ENCODE measurements around the gene ASTN2. TPM values are rescaled to one million over a fixed set of nuclear protein-coding genes. Genes with fewer than 3 reads are reported as not detected.

Gene ASTN2
- total RNA-seq, 2 experiments from 2014 or later = 1.7 to 4.2 TPM

DNA sequence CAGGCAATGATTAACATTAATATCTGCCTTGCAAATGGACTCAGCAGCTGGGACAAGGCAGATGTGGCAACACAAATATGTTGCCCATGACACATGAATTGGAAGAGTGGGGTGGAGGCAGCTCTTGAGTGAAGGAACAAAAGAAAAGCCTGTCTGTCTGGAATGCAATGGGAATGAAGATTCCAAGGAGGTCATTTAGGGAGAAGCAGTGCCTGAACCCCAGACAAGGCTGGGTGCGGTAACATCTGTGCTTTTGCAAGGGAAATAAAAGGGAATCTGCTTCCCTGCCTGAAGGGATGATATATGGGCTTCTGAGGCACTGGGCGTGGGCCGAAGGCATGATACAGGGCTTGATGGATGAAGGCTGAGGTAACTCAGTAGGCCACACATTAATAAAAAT is 821.9 kb downstream of the ASTN2 start:
- Histone ChIP-seq H3K9me3 (ENCODE audit: low read length) (peaks cover 14% of the 10 kb centered on the region; the same call in 1 of the 2 replicates), H3K4me1 (ENCODE audit: insufficient read depth, low read length, poor library complexity, severe bottlenecking) (no peaks in the 10 kb centered on the region), H4K20me1 (ENCODE audit: insufficient read depth, low read length) (no peaks in the 10 kb centered on the region), H3K79me2 (ENCODE audit: insufficient read depth, low read depth, low read length) (no peaks in the 10 kb centered on the region), H3K27ac (ENCODE audit: low read depth, low read length, poor library complexity, severe bottlenecking) (no peak overlapping the region), H3K4me3 (ENCODE audit: low read depth, low read length, poor library complexity, severe bottlenecking) (no peak overlapping the region), H3K36me3 (ENCODE audit: insufficient read depth, low read length) (no peaks in the 10 kb centered on the region), H3K4me2 (ENCODE audit: low read length) (no peak overlapping the region), H2AFZ (ENCODE audit: low read length) (no peak overlapping the region), H3K9me2 (ENCODE audit: insufficient read depth, low read length) (no peaks in the 10 kb centered on the region)
- POLR2A ChIA-PET = no interaction called here
- intact Hi-C loops (cut with micrococcal nuclease; ENCODE audit: unreplicated experiment) = no loop called here
- DNase-seq (ENCODE audit: low spot score) = no peak
- no TSS peak for BruUV-seq (replicated peaks)
- CTCF ChIA-PET (ENCODE audit: unreplicated experiment) = no interaction called here
- TF ChIP-seq EZH2phosphoT487 (IDR thresholded peaks at IDR 0.05; ENCODE audit: borderline replicate concordance, low read depth, low read length) = no peak
- TF ChIP-seq, protein P1, sequence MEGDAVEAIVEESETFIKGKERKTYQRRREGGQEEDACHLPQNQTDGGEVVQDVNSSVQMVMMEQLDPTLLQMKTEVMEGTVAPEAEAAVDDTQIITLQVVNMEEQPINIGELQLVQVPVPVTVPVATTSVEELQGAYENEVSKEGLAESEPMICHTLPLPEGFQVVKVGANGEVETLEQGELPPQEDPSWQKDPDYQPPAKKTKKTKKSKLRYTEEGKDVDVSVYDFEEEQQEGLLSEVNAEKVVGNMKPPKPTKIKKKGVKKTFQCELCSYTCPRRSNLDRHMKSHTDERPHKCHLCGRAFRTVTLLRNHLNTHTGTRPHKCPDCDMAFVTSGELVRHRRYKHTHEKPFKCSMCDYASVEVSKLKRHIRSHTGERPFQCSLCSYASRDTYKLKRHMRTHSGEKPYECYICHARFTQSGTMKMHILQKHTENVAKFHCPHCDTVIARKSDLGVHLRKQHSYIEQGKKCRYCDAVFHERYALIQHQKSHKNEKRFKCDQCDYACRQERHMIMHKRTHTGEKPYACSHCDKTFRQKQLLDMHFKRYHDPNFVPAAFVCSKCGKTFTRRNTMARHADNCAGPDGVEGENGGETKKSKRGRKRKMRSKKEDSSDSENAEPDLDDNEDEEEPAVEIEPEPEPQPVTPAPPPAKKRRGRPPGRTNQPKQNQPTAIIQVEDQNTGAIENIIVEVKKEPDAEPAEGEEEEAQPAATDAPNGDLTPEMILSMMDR (conservative IDR thresholded peaks at IDR 0.05; ENCODE audit: low read length) = no peak

DNA sequence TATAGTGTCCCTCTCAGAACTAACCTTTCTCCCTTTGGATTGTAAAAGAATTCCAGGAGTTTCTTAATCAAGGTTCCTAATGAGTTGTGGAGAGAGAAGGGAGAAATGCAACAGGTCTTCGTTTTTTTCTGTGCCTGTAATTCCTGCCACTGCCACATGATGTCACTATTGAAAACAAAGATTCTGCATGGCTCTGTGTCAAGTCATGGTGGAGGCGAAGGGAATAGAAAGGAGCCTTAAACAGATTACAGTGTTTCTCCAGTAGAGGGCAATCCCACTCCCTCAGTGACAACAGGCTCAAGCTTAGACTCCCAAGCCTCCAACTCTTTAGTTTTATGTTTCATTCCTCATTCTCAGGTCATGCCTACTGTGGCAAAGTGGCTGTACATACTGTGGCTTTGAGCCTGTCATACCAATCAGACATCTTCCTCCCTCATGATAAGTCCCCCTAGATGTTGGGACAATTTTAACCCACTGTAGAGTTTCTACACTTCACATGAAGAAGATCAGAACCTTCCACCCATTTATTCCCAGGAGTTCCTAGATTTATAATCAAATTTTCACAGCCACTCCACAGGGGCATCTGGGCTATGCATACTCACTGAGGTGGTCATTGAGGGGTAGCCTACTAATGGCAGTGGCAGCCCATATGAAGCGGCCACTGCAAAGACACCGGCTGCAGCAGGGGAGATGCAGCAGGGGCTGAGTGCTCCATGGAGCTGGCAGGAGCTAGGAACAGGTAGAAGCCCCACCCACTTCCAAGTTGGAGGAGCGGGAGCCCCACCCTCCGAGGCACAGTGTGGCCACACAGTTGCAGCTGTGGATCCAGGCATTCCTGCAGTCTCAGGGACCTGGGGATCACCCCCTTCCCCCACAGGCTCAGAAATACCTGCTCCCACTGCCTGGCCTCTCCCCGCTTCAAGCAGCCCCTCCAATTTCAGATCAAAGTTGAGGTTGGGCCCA is 825.2 kb downstream of the ASTN2 start:
- Histone ChIP-seq H3K9me3 (ENCODE audit: low read length) (peaks cover 14% of the 10 kb centered on the region; the same call in 1 of the 2 replicates), H3K4me3 (ENCODE audit: low read depth, low read length, poor library complexity, severe bottlenecking) (no peak overlapping the region), H3K9me2 (ENCODE audit: insufficient read depth, low read length) (no peaks in the 10 kb centered on the region), H4K20me1 (ENCODE audit: insufficient read depth, low read length) (no peaks in the 10 kb centered on the region), H3K4me2 (ENCODE audit: low read length) (no peak overlapping the region), H2AFZ (ENCODE audit: low read length) (no peak overlapping the region), H3K27ac (ENCODE audit: low read depth, low read length, poor library complexity, severe bottlenecking) (no peak overlapping the region), H3K4me1 (ENCODE audit: insufficient read depth, low read length, poor library complexity, severe bottlenecking) (no peaks in the 10 kb centered on the region), H3K79me2 (ENCODE audit: insufficient read depth, low read depth, low read length) (no peaks in the 10 kb centered on the region), H3K36me3 (ENCODE audit: insufficient read depth, low read length) (no peaks in the 10 kb centered on the region)
- no TSS peak for BruUV-seq (replicated peaks)
- DNase-seq (ENCODE audit: low spot score) = peak; percentile 27
- ChIA-PET POLR2A (no interaction called here), CTCF (ENCODE audit: unreplicated experiment) (interaction anchor here (0.6 kb wide), 1 partner anchor 74 kb away, joined by 3 read pairs; no protein-coding TSS in a partner anchor)
- TF ChIP-seq EZH2phosphoT487 (IDR thresholded peaks at IDR 0.05; ENCODE audit: borderline replicate concordance, low read depth, low read length) = no peak
- TF ChIP-seq, protein P1 (conservative IDR thresholded peaks at IDR 0.05; ENCODE audit: low read length) = peak; percentile 86
- intact Hi-C loops (cut with micrococcal nuclease; ENCODE audit: unreplicated experiment) = loop anchor here (1.0 kb wide), 1 partner anchor 72 kb away; no protein-coding TSS in a partner anchor

DNA sequence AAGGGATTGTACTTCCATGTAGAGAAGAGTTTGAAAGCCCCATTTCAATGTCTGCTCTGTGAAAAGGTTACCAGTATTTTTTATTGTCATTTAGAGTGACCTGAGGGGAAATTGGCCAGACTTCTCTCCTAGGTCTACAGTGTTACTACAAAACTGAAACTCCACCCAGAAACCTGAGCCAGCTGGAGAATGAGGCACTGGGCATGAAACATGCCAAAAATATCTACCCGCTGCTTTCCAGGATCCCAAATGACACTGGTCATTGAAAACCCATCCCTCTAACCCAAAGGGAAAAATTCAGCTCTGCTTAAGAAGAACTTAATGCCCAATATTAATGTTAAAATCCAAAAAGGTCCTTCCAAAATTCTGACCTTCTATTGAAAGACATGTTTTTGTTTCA is 826.9 kb downstream of the ASTN2 start:
- Histone ChIP-seq H3K79me2 (ENCODE audit: insufficient read depth, low read depth, low read length) (no peaks in the 10 kb centered on the region), H3K4me3 (ENCODE audit: low read depth, low read length, poor library complexity, severe bottlenecking) (no peak overlapping the region), H3K9me2 (ENCODE audit: insufficient read depth, low read length) (no peaks in the 10 kb centered on the region), H3K27ac (ENCODE audit: low read depth, low read length, poor library complexity, severe bottlenecking) (no peak overlapping the region), H2AFZ (ENCODE audit: low read length) (no peak overlapping the region), H3K4me2 (ENCODE audit: low read length) (no peak overlapping the region), H4K20me1 (ENCODE audit: insufficient read depth, low read length) (no peaks in the 10 kb centered on the region), H3K4me1 (ENCODE audit: insufficient read depth, low read length, poor library complexity, severe bottlenecking) (no peaks in the 10 kb centered on the region), H3K9me3 (ENCODE audit: low read length) (peaks cover 14% of the 10 kb centered on the region; the same call in 1 of the 2 replicates), H3K36me3 (ENCODE audit: insufficient read depth, low read length) (no peaks in the 10 kb centered on the region)
- ChIA-PET CTCF (ENCODE audit: unreplicated experiment) (no interaction called here), POLR2A (no interaction called here)
- DNase-seq (ENCODE audit: low spot score) = no peak
- no peak for TF ChIP-seq EZH2phosphoT487 (IDR thresholded peaks at IDR 0.05; ENCODE audit: borderline replicate concordance, low read depth, low read length)
- TF ChIP-seq, protein P1 (conservative IDR thresholded peaks at IDR 0.05; ENCODE audit: low read length) = no peak
- intact Hi-C loops (cut with micrococcal nuclease; ENCODE audit: unreplicated experiment) = no loop called here
- BruUV-seq (replicated peaks) = no TSS peak
